HepG2 (cell line): Measurements from ENCODE around the gene SPEM2. TPM values are rescaled to one million over a fixed set of nuclear protein-coding genes. Genes with fewer than 3 reads are reported as not detected.

Experiments used
- ATAC-seq: fragments of 200-7000 bp; cut with Tn5 transposase; 3 replicates; pipeline ENCODE4 v1.9.1; 2020; ENCODE audit warnings: mild to moderate bottlenecking, moderate library complexity
- BruUV-seq: library from RNA; stranded (reverse); fragments of 400-500 nt; replicated peaks from 2 replicates; lab custom pipeline; 2021; lab: Mats Ljungman, UMichigan
- CTCF ChIA-PET: fragments of 300-600 bp; formaldehyde crosslinking; extraction: SDS; loops from one replicate; lab custom pipeline; 2021; ENCODE audit warnings: low total read pairs, inconsistent platforms, low intra/inter-chr PET ratio; lab: Yijun Ruan, JAX
- POLR2A ChIA-PET: fragments of 350-600 bp; sonication (Branson Sonifier 250); formaldehyde crosslinking; loops from one replicate; lab custom pipeline; 2020; ENCODE audit warnings: antibody characterized with exemption, inconsistent platforms; lab: Yijun Ruan, JAX
- DNase-seq: peaks from one replicate; pipeline ENCODE4 v3.0.0-alpha.2; 2015; ENCODE audit warnings: low spot score
- FAIRE-seq: peaks from 3 replicates; lab custom pipeline; 2011; peaks lifted over from hg19 to GRCh38; lab: Jason Lieb, UNC
- H2AFZ ChIP-seq: one replicate; pipeline ENCODE4 v1.6.1; 2011; ENCODE audit warnings: low read length, inconsistent platforms
- H3K27ac ChIP-seq: fragments of 300-600 bp; 3 replicates; pipeline ENCODE4 v1.8.0; 2011; ENCODE audit warnings: mixed run types, mild to moderate bottlenecking, mixed read lengths, low read length, inconsistent platforms; ENCODE audit not compliant: insufficient read depth; ENCODE audit errors: extremely low read length
- H3K27me3 ChIP-seq, 2 experiments: fragments of 200-600 bp in 1 of 2; 2 replicates in 1 of 2; 3 replicates in 1 of 2; pipeline versions ENCODE4 v1.6.0 to v1.8.0; 2011; ENCODE audit warnings: low read length in 2 of 2, mild to moderate bottlenecking in 2 of 2, moderate library complexity in 2 of 2, inconsistent platforms in 1 of 2; ENCODE audit not compliant: insufficient read depth in 2 of 2, control insufficient read depth in 1 of 2
- H3K36me3 ChIP-seq, 2 experiments: fragments of 200-600 bp in 1 of 2; replicated peaks in 1 of 2; 2 replicates in 1 of 2; 3 replicates in 1 of 2; pipeline versions ENCODE4 v1.5.1 to v1.8.0; 2011; ENCODE audit warnings: low read length in 2 of 2, inconsistent platforms in 1 of 2; ENCODE audit not compliant: insufficient read depth in 2 of 2, control insufficient read depth in 1 of 2
- H3K4me1 ChIP-seq: 2 replicates; pipeline ENCODE4 v1.5.1; 2012; ENCODE audit warnings: low read length, inconsistent platforms; ENCODE audit not compliant: insufficient read depth
- H3K4me2 ChIP-seq: 2 replicates; pipeline ENCODE4 v1.6.0; 2011; ENCODE audit warnings: low read depth, low read length, inconsistent platforms
- H3K4me3 ChIP-seq, 3 experiments: fragments of 200-600 bp in 1 of 3; sonication (generic), shearing (Covaris generic) in 1 of 3; replicated peaks in 1 of 3; 2 replicates each; pipeline ENCODE4 v1.5.1; 2011 to 2016; ENCODE audit warnings: low read length in 3 of 3, inconsistent platforms in 2 of 3, low read depth in 2 of 3, mild to moderate bottlenecking in 2 of 3, control low read depth in 1 of 3, mixed read lengths in 1 of 3; ENCODE audit not compliant: insufficient read depth in 1 of 3
- H3K79me2 ChIP-seq: one replicate; pipeline ENCODE4 v1.6.1; 2011; ENCODE audit warnings: low read length, inconsistent platforms; ENCODE audit not compliant: insufficient read depth
- H3K9ac ChIP-seq: 2 replicates; pipeline ENCODE4 v1.6.0; 2011; ENCODE audit warnings: mild to moderate bottlenecking, low read depth, low read length, inconsistent platforms; ENCODE audit not compliant: insufficient read depth
- H3K9me3 ChIP-seq: 2 replicates; pipeline ENCODE4 v1.5.1; 2012; ENCODE audit warnings: mild to moderate bottlenecking, low read length
- H4K20me1 ChIP-seq: 2 replicates; pipeline ENCODE4 v1.6.0; 2011; ENCODE audit warnings: inconsistent platforms, mild to moderate bottlenecking, low read length, moderate library complexity; ENCODE audit not compliant: insufficient read depth
- ARNT ChIP-seq: fragments of 450-650 bp; IDR thresholded peaks from 2 replicates; pipeline ENCODE4 v1.6.1; 2017
- HBP1 ChIP-seq: IDR thresholded peaks from 2 replicates; pipeline ENCODE4 v1.6.1; 2016; ENCODE audit warnings: low read depth, control low read depth
- KDM5A ChIP-seq: fragments of 200-600 bp; sonication (generic); IDR thresholded peaks from 2 replicates; pipeline ENCODE4 v1.7.0; 2018; ENCODE audit warnings: antibody characterized with exemption, mild to moderate bottlenecking, low read length, borderline replicate concordance
- KLF11 ChIP-seq: IDR thresholded peaks from 2 replicates; pipeline ENCODE4 v1.6.1; 2016; ENCODE audit warnings: missing compliant biosample characterization
- NCOA1 ChIP-seq: sonication (generic); formaldehyde crosslinking; IDR thresholded peaks from 2 replicates; pipeline ENCODE4 v1.9.0; 2021; ENCODE audit warnings: missing genetic modification reagents
- NCOA5 ChIP-seq: sonication (generic); formaldehyde crosslinking; IDR thresholded peaks from 2 replicates; pipeline ENCODE4 v1.4.0; 2020; ENCODE audit warnings: missing genetic modification reagents
- YY1 ChIP-seq: IDR thresholded peaks from 2 replicates; pipeline ENCODE4 v1.6.1; 2011; ENCODE audit warnings: low read length, low read depth, moderate library complexity, mild to moderate bottlenecking; ENCODE audit not compliant: insufficient read depth, insufficient replicate concordance
- ZNF230 ChIP-seq: sonication (generic); formaldehyde crosslinking; IDR thresholded peaks from 2 replicates; pipeline ENCODE4 v1.4.0; 2020; ENCODE audit warnings: mild to moderate bottlenecking, missing genetic modification reagents
- ZNF232 ChIP-seq: sonication (generic); formaldehyde crosslinking; IDR thresholded peaks from 2 replicates; pipeline ENCODE4 v1.4.0; 2020; ENCODE audit warnings: missing genetic modification reagents, borderline replicate concordance
- ZNF296 ChIP-seq: sonication (generic); formaldehyde crosslinking; conservative IDR thresholded peaks from 2 replicates; pipeline ENCODE4 v1.5.0; 2020; ENCODE audit warnings: mild to moderate bottlenecking, missing genetic modification reagents
- ZNF564 ChIP-seq: sonication (generic); formaldehyde crosslinking; IDR thresholded peaks from 2 replicates; pipeline ENCODE4 v1.8.1; 2023; ENCODE audit warnings: mild to moderate bottlenecking, missing genetic modification reagents
- ZNF619 ChIP-seq: sonication (generic); formaldehyde crosslinking; IDR thresholded peaks from 2 replicates; pipeline ENCODE4 v1.4.0; 2020; ENCODE audit warnings: mild to moderate bottlenecking, missing genetic modification reagents
- ZNF703 ChIP-seq: sonication (generic); formaldehyde crosslinking; IDR thresholded peaks from 2 replicates; pipeline ENCODE4 v1.5.1; 2020; ENCODE audit warnings: missing genetic modification reagents, mild to moderate bottlenecking, moderate library complexity, borderline replicate concordance
- ZNF788 ChIP-seq: sonication (generic); formaldehyde crosslinking; IDR thresholded peaks from 2 replicates; pipeline ENCODE4 v1.5.0; 2020; ENCODE audit warnings: mild to moderate bottlenecking, missing genetic modification reagents, borderline replicate concordance
- ZSCAN20 ChIP-seq: sonication (generic); formaldehyde crosslinking; IDR thresholded peaks from 2 replicates; pipeline ENCODE4 v1.4.0; 2020; ENCODE audit warnings: missing genetic modification reagents, mild to moderate bottlenecking, borderline replicate concordance
- WGBS: methylation state at CpG from one replicate; pipeline ENCODE4 v1.1.6; 2017; ENCODE audit warnings: low lambda C conversion rate; 5-methylcytosine and 5-hydroxymethylcytosine counted together
- in situ Hi-C: cut with HindIII; loops from 2 replicates; pipeline ENCODE4 v1.10.0; 2017; ENCODE audit warnings: low pct_unique_long_range_greater_than_20kb; ENCODE audit not compliant: extremely low pct_ligation_motif_present
- intact Hi-C: fragments of 100-400 bp; cut with micrococcal nuclease; formaldehyde crosslinking; loops from one replicate; pipeline ENCODE4 v1.10.0; 2022; ENCODE audit not compliant: unreplicated experiment
- polyA plus RNA-seq, 8 experiments: library from polyadenylated mRNA; depleted of rRNA in 3 of 8; stranded (reverse) in 7 of 8; unstranded in 1 of 8; fragments of >200 nt; fragmentation: Illumina TruSeq in 4 of 8; extraction: Trizol in 4 of 8; gene quantifications; 2 replicates each; pipeline versions ENCODE4 v1.2.1 to v1.2.3, GENCODE V29; 2011 to 2016; ENCODE audit warnings: low read depth in 4 of 8, missing spikeins in 1 of 8, mixed read lengths in 1 of 8; ENCODE audit not compliant: insufficient read depth in 1 of 8
- total RNA-seq, 5 experiments: library from RNA; depleted of rRNA; stranded (reverse); fragments of >200 nt; fragmentation: Illumina TruSeq; extraction: Trizol; gene quantifications; 2 replicates each; pipeline ENCODE4 v1.2.3, GENCODE V29; 2016; ENCODE audit warnings: low read depth in 1 of 5
- TF ChIP-seq, protein P1 (sequence below): sonication (generic); formaldehyde crosslinking; IDR thresholded peaks from 2 replicates; pipeline ENCODE4 v1.5.0; 2020; ENCODE audit warnings: mild to moderate bottlenecking, missing genetic modification reagents
- TF ChIP-seq, protein P2 (sequence below): conservative IDR thresholded peaks from 2 replicates; pipeline ENCODE4 v1.6.1; 2018; ENCODE audit warnings: missing genetic modification reagents
- TF ChIP-seq, protein P3 (sequence below): sonication (generic); formaldehyde crosslinking; IDR thresholded peaks from 2 replicates; pipeline ENCODE4 v1.4.0; 2020; ENCODE audit warnings: mild to moderate bottlenecking, missing genetic modification reagents

SPEM2 gene
- total and polyA plus RNA-seq, 2 of the 13 experiments (the other 11 are each of a cell fraction or from before 2014, with no cell fraction given), result not detected

GRCh38 chr17:7445619-7445968 is 20.2 kb downstream of the SPEM2 start (continued):
- TF ChIP-seq HBP1 (CRISPR knock-in tag), result peak; percentile 16; the same call in 1 of the 2 replicates
- 0 out of 2 replicates have a peak, but pooled peaks have one; percentile 34 for TF ChIP-seq ZNF564 (CRISPR knock-in tag)
- TF ChIP-seq ZNF232 (CRISPR knock-in tag), result 0 out of 2 replicates have a peak, but pooled peaks have one; percentile 31
- TF ChIP-seq ZNF788 (CRISPR knock-in tag), result 0 out of 2 replicates have a peak, but pooled peaks have one; percentile 5
- TF ChIP-seq, protein P1, sequence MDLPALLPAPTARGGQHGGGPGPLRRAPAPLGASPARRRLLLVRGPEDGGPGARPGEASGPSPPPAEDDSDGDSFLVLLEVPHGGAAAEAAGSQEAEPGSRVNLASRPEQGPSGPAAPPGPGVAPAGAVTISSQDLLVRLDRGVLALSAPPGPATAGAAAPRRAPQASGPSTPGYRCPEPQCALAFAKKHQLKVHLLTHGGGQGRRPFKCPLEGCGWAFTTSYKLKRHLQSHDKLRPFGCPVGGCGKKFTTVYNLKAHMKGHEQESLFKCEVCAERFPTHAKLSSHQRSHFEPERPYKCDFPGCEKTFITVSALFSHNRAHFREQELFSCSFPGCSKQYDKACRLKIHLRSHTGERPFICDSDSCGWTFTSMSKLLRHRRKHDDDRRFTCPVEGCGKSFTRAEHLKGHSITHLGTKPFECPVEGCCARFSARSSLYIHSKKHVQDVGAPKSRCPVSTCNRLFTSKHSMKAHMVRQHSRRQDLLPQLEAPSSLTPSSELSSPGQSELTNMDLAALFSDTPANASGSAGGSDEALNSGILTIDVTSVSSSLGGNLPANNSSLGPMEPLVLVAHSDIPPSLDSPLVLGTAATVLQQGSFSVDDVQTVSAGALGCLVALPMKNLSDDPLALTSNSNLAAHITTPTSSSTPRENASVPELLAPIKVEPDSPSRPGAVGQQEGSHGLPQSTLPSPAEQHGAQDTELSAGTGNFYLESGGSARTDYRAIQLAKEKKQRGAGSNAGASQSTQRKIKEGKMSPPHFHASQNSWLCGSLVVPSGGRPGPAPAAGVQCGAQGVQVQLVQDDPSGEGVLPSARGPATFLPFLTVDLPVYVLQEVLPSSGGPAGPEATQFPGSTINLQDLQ, result no peak
- peak; percentile 66; the same call in 1 of the 2 replicates for TF ChIP-seq ZNF296

DNA sequence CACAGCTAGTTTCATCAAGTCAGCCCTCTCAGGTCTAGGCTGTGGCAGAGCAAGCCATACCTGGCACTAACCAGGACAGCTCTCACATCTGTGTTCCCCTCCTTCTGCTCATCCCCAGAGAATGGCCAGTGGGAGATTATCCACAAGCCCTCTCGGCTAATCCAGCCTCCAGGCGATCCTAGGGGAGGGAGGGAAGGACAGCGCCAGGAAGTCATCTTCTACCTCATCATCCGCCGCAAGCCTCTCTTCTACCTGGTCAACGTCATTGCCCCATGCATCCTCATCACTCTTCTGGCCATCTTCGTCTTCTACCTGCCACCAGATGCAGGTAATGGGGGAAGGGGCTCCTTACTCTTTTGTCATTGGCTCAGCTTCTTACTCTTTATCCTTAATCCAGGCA is 23.0 kb downstream of the SPEM2 start:
- ChIA-PET CTCF (no interaction called here), POLR2A (no interaction called here)
- peaks cover 23% of the 10 kb centered on the region for H3K4me1 ChIP-seq
- intact Hi-C loops (loop anchor here (5.0 kb wide), 1 partner anchor 34 kb away; the partner anchor contains the start of genes POLR2A and SLC35G6), in situ Hi-C loops (no loop called here)
- H2AFZ ChIP-seq, result no peak overlapping the region
- ATAC-seq (no peak), FAIRE-seq (no peak), DNase-seq (no peak)
- BruUV-seq, result no TSS peak
- no peak overlapping the region for H3K4me3 ChIP-seq
- no peaks in the 10 kb centered on the region for H4K20me1 ChIP-seq
- no peaks in the 10 kb centered on the region for H3K36me3 ChIP-seq
- peaks cover 2 to 5% of the 10 kb centered on the region in 2 experiments; a peak in 2 of 5 replicates for H3K27me3 ChIP-seq
- H3K9ac ChIP-seq, result no peak overlapping the region
- WGBS, result 97% methylated on average over 7 of the region's 7 CpGs
- no peak overlapping the region for H3K27ac ChIP-seq
- H3K4me2 ChIP-seq, result no peak overlapping the region
- no peaks in the 10 kb centered on the region for H3K79me2 ChIP-seq
- H3K9me3 ChIP-seq, result no peaks in the 10 kb centered on the region
- TF ChIP-seq NCOA5 (CRISPR knock-in tag) (no peak), ZNF230 (CRISPR knock-in tag) (no peak), ZNF703 (CRISPR knock-in tag) (no peak), NCOA1 (CRISPR knock-in tag) (no peak), YY1 (no peak), KLF11 (CRISPR knock-in tag) (no peak), ZSCAN20 (CRISPR knock-in tag) (no peak), ZNF619 (CRISPR knock-in tag) (no peak), ARNT (no peak), KDM5A (no peak)
- TF ChIP-seq, protein P2, sequence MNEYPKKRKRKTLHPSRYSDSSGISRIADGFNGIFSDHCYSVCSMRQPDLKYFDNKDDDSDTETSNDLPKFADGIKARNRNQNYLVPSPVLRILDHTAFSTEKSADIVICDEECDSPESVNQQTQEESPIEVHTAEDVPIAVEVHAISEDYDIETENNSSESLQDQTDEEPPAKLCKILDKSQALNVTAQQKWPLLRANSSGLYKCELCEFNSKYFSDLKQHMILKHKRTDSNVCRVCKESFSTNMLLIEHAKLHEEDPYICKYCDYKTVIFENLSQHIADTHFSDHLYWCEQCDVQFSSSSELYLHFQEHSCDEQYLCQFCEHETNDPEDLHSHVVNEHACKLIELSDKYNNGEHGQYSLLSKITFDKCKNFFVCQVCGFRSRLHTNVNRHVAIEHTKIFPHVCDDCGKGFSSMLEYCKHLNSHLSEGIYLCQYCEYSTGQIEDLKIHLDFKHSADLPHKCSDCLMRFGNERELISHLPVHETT (CRISPR knock-in tag), result no peak
- TF ChIP-seq, protein P3, sequence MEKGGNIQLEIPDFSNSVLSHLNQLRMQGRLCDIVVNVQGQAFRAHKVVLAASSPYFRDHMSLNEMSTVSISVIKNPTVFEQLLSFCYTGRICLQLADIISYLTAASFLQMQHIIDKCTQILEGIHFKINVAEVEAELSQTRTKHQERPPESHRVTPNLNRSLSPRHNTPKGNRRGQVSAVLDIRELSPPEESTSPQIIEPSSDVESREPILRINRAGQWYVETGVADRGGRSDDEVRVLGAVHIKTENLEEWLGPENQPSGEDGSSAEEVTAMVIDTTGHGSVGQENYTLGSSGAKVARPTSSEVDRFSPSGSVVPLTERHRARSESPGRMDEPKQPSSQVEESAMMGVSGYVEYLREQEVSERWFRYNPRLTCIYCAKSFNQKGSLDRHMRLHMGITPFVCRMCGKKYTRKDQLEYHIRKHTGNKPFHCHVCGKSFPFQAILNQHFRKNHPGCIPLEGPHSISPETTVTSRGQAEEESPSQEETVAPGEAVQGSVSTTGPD (CRISPR knock-in tag), result no peak
